GM18520 (cell line): ENCODE measurements around the gene PRKN.
"Not testable (repeated sequence)": the region's sequence is repeated elsewhere in the genome, so short reads cannot be mapped to it uniquely, and the experiment has no call there.

ENCODE experiments used
- ATAC-seq: cut with Tn5 transposase; IDR thresholded peaks from one replicate; pipeline ENCODE4 v1.9.1; 2021; ENCODE audit not compliant: unreplicated experiment

PRKN gene

DNA sequence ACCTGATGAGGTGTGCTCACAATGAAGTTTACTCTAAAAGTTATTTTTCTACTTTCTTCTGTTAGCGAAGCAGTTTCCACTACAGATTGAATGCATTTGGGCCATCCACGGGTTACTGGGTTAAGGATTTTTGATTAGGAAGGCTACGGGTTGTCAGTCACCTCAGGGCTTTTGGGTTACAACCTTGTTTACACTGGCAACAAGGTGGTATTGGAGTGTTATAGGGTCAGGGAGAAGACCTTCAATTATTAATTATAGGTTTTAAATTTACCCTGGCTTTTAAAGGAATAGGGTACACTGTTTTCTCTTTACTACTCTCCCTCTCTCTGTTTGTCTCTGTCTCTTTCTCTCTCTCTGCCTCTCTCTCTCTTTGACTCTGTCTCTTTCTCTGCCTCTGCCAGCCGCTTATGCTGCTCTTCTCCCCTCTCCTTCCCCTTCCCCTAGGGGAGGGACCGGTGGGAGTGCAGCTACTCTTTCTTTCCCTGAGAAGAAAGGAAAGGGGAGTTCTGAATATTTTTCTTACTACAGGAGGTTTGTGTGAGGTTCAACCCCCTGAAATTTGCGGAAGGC, 1413.5 kb downstream of the PRKN start:
- no peak for ATAC-seq

DNA sequence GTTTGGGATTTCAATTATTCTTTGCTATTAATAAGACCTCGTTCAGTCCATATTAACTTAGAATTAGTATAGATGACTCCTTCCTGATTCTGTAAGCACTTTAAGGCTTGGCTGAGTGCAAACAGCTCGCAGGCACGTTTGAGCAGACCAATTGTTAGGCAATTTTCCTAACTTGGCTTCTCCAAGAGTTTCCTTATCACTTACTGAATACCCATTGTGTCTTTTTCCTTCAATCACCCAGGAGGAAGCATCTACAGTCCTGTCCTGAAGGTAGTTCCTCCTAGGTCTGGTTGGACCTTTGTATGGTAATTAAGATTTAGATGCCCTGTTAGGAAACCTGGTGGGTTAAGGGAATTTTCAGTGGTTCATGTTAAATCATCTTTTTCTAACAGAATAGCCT, 1414.1 kb downstream of the PRKN start:
- not testable (repeated sequence) for ATAC-seq

DNA sequence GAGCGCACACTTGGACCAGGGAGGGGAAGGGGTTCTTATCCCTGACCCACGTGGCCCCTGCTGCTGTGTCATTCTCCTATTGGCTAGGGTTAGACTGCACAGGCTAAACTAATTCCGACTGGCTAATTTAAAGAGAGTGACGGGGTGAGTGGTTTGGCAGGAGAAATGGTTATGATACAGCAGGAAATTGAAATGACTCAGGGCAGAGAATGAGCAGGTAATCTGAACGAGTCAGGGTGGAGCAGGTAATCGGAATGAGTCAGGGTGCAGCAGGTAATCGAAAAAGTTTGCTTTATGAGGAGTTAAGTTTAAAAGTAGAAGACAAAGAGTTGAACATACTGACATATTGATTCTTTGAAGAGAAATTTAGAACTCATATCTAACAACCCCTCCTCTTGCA, 1417.8 kb downstream of the PRKN start:
- ATAC-seq, result not testable (repeated sequence)

DNA sequence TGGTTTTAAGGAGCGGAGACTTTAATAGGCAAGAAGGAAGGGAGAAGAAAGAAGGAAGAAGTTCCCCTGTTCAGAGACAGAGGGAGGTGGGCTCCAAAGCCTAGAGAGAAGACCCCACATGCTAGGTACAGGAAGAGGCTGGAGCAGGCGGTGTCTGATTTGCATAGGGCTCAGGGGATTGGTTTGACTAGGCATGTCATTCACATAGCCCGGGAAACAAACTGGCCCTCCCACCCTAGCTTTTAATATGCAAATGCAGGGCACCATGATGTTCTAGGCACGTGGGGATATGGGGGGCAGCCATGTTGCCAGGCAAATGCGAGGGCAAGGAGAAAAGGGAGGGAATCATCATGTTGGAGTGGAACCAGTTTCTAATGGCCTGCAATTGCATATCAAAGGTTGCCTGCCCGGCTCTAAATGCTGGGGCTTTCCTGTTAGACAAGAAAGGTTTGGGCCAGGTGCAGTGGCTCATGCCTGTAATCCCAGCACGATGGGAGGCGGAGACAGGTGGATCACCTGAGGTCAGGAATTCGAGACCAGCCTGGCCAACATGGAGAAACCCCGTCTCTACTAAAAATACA, 1419.4 kb downstream of the PRKN start:
- no peak for ATAC-seq

DNA sequence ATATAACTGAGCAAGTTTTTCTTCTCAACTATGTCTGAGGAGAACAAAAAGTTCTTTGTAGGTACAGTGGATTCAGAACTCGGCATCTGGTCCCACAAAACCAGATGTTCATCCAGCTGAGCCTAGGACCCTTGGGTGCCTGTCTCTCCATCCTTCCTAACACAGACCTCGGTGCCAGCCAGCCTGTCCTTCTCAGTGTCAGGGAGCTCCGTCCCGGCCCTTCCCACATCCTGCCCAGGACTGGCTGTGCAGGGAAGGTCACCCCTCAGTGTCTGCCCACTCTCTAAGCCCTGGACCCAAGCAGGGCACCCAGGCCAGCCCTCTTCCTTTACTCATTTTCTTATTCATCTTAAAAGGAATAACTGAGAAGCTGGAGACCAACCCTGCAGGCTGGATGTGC, 1421.7 kb downstream of the PRKN start:
- ATAC-seq, result no peak

DNA sequence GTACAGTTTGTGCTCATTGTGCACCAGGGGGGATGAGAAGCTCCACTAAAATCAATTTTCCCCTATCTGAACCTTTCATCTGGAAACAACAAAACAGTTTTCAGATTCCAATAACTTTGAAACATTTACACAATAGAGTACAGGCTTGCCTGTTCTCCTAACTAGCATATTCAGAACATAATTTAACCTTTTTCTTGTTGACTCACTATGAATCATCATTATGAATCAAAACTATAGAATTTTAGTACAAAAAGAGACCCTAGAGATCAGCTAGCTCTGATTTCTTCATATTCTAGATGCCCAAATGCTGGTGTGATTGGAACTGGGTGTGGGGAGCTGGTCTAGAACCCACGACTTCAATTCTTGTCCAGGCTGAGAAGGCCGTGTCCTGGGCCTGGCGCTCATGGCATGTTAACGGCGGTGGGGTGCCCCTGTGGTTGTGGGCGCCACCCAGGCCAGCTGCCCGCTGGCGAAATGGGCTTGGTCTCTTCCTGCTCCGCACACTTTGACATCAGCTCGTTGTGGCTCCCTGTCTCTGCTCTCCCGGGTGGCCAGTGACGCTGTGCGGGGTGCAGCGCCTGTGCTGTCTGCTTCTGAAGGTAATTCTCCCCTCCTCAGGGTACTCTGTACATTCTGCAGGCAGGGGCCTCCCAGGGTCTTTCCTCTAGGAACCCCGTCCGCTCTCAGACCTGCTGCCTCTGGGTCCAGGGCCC, 1423.8 kb downstream of the PRKN start:
- no peak for ATAC-seq

DNA sequence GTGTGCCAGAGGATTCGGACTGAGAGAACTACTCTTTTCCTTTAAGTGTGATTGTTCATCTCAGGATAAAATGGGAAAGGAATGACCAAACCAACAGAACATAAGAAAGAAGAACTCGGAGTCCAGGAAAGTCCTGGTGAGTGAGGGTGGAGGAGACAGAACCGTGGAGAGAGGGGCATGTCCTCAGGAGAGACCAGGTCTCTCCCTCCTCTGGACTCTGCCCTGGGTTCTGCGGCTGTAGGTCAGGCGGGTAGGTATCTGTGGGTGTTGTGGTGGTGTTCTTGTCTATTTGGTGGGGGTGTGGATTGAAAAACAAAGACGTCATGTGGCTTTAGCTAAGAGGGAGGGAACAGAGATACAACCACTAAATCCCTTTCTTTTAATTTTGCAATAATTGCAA, 1424.6 kb downstream of the PRKN start:
- ATAC-seq, result no peak

DNA sequence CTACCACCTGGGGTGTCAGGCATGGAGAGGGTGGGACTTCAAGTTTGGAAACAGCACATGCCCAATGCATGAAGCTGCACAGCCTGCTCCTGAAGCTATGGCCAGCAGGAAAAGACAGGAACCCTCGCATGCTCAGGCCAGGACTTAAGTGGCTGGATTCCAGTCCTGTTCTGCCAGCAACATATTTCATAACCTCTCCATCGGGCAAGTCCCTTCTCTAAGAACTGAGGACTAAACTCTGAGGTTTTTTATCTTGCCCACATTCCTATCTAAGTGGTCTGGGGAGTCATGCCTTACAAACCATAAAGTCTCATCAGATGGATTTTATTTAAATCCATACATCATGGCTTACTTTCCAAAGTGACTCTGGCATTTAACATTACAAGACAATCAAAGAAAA, 1426.2 kb downstream of the PRKN start:
- ATAC-seq, result no peak

DNA sequence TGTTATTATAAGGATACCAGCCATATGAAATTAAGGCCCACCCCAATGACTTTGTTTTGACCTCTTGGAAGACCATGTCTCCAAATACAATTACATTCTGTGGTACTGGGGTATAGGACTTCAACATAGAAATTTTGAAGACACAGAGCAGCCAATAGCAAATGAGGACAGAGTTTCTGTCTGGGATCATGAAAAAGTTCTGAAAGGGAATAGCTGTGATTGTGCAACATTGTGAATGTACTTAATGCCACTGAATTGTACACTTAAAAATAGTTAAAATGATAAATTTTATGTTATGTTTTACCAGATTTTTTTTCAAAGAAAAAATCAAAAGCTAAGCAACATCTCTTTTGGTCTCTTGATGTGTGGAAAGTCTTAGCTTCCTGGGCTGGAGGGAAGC, 1426.7 kb downstream of the PRKN start:
- no peak for ATAC-seq

DNA sequence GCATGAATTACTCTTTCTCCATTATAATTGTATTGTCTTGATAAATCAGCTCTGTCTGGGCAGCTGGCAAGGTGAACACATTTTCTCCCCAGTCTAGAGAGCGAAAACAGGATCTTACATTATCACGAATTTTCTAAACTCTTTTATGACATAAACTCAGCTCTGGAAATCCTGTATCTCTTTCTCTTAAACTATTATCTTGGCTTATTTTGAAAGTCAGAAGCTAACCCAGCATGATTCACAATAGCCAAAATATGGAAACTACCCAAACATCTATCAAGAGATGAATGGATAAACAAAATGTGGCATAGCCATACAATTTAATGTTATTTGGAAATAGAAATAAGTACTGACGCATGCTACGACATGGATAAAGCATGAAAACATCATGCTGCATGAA, 1427.8 kb downstream of the PRKN start:
- no peak for ATAC-seq
